Sigmoid colon (tissue), 7 donors: ENCODE measurements around the gene CPVL. TPM values are rescaled to one million over a fixed set of nuclear protein-coding genes. Genes with fewer than 3 reads are reported as not detected.

Experiments used
- DNase-seq: peaks from one replicate; pipeline ENCODE4 v3.0.0-alpha.2; 2019
- H3K27ac ChIP-seq, 4 donors: fragments of 200-600 bp; sonication (generic); one replicate each; pipeline ENCODE4 v1.5.1; 2016 to 2019; ENCODE audit warnings: mild to moderate bottlenecking in 1 of 4
- H3K27me3 ChIP-seq, 3 donors: fragments of 200-600 bp; sonication (generic); one replicate each; pipeline ENCODE4 v1.5.1; 2019; ENCODE audit warnings: mild to moderate bottlenecking in 1 of 3
- H3K36me3 ChIP-seq, 4 donors: fragments of 200-600 bp; sonication (generic); one replicate each; pipeline ENCODE4 v1.5.1; 2016 to 2019
- H3K4me1 ChIP-seq, 4 donors: fragments of 200-600 bp; sonication (generic); one replicate each; pipeline ENCODE4 v1.5.1; 2017 to 2019
- H3K4me3 ChIP-seq, 4 donors: fragments of 200-600 bp; sonication (generic); one replicate each; pipeline ENCODE4 v1.5.1; 2017 to 2019; ENCODE audit warnings: mild to moderate bottlenecking in 2 of 4, moderate library complexity in 1 of 4
- H3K9me3 ChIP-seq, 4 donors: fragments of 200-600 bp in 3 of 4; sonication (generic) in 3 of 4; one replicate each; pipeline versions ENCODE4 v1.5.1 to v1.6.1; 2013 to 2019
- EP300 ChIP-seq, 4 donors: sonication (generic); formaldehyde crosslinking; IDR thresholded peaks; one replicate each; pipeline ENCODE4 v1.6.1; 2017; ENCODE audit warnings: antibody characterized with exemption in 4 of 4
- POLR2A ChIP-seq, 2 donors: fragments of 450-650 bp; IDR thresholded peaks; one replicate each; pipeline ENCODE4 v1.6.1; 2016; ENCODE audit warnings: antibody characterized with exemption in 2 of 2, mild to moderate bottlenecking in 2 of 2, moderate library complexity in 2 of 2
- POLR2AphosphoS5 ChIP-seq, 4 donors: sonication (generic); formaldehyde crosslinking; IDR thresholded peaks; one replicate each; pipeline ENCODE4 v1.6.1; 2017; ENCODE audit warnings: antibody characterized with exemption in 4 of 4
- WGBS, 2 donors: extraction: QIAGEN DNeasy Blood & Tissue Kit; methylation state at CpG; one replicate each; pipeline ENCODE4 v1.1.7; 2013; 5-methylcytosine and 5-hydroxymethylcytosine counted together
- intact Hi-C: fragments of 100-400 bp; cut with DNase I; formaldehyde crosslinking; loops from one replicate; pipeline ENCODE4 v1.15.1; 2023
- polyA plus RNA-seq, 3 donors: library from polyadenylated mRNA; stranded (reverse); fragments of 200-250 nt; gene quantifications; one replicate each; pipeline ENCODE4 v1.2.3, GENCODE V29; 2013
- total RNA-seq, 4 donors: library from RNA; depleted of rRNA; stranded (reverse); fragments of >200 nt; gene quantifications; one replicate each; pipeline ENCODE4 v1.1.0, GENCODE V29; 2016
- TF ChIP-seq, protein P1 (sequence below), 4 experiments: fragments of 450-650 bp in 3 of 4; fragments of 200-600 bp in 1 of 4; IDR thresholded peaks; one replicate each; pipeline ENCODE4 v1.5.1; 2016 to 2019; ENCODE audit warnings: antibody characterized with exemption in 4 of 4, mild to moderate bottlenecking in 3 of 4, moderate library complexity in 2 of 4
- donor health status: healthy with polysubstance abuse.
- donor health status: Bipolar disorder and iron deficiency.
- donor health status: healthy.

Gene CPVL
- total RNA-seq (10 to 100 TPM in 3 of 4 donors, 1 to 10 TPM in 1; 6.6 to 23.7 (median 21.2) TPM), polyA plus RNA-seq (10 to 100 TPM in 2 of 3 donors, 1 to 10 TPM in 1; 5.4 to 38.8 (median 15.5) TPM)

DNA sequence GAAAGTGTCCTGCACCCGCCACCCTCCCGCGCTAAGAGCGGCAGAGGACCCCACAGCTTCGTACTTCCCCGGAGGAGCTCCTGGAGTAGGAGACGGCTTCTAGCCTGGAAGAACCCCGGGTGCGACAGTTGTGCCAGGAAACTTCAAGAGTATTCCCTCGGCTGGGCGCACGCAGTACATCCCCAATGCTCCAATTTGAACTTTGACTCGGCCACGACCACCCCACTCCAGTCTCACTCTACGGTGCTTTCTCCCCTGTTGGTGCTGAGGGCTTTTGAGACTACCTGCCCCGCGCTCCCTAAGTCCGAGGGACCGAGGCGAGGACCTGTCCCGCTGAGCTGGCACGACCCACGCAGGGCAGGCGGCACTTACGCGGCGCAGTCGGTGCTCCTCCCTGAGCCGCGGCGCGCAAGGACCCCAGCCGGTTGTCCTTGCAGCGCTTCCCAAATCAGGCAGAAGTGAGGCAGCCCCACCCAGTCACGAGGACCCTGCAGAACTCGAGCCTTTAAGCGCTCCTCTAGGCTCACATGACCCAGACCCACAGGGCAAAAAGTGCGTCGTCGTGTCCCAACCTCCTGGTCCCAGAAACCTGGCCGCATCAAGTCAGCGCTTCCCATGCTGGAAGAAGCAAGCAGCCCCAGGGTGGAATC is at the start of gene CPVL:
TSS of gene CPVL (minus strand) at position 481 of the 650 bp plus-strand sequence. CDS start 25,476 bp downstream, outside the sequence.
- Histone ChIP-seq H3K27ac (peak within 1 kb of the TSS; percentile 10 to 58 (median 36)), H3K4me1 (peaks cover 0 to 17% (median 14%) of the 10 kb centered on the region in 4 donors), H3K36me3 (no peaks in the 10 kb centered on the region), H3K9me3 (no peaks in the 10 kb centered on the region), H3K27me3 (peaks cover 0 to 36% (median 18%) of the 10 kb centered on the region in 3 donors), H3K4me3 (peak within 1 kb of the TSS; percentile 24 to 51 (median 42))
- WGBS, 2 donors = 3% methylated on average over 42 of the region's 42 CpGs
- peak; percentile 87 for DNase-seq
- TF ChIP-seq POLR2A (IDR thresholded peaks at IDR 0.05) (peak in 1 of 2 donors; percentile 24), POLR2AphosphoS5 (IDR thresholded peaks at IDR 0.05) (peak; percentile 29 to 77 (median 52))
- TF ChIP-seq, protein P1, sequence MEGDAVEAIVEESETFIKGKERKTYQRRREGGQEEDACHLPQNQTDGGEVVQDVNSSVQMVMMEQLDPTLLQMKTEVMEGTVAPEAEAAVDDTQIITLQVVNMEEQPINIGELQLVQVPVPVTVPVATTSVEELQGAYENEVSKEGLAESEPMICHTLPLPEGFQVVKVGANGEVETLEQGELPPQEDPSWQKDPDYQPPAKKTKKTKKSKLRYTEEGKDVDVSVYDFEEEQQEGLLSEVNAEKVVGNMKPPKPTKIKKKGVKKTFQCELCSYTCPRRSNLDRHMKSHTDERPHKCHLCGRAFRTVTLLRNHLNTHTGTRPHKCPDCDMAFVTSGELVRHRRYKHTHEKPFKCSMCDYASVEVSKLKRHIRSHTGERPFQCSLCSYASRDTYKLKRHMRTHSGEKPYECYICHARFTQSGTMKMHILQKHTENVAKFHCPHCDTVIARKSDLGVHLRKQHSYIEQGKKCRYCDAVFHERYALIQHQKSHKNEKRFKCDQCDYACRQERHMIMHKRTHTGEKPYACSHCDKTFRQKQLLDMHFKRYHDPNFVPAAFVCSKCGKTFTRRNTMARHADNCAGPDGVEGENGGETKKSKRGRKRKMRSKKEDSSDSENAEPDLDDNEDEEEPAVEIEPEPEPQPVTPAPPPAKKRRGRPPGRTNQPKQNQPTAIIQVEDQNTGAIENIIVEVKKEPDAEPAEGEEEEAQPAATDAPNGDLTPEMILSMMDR (IDR thresholded peaks at IDR 0.05) = no peak
- intact Hi-C loops = no loop called here

DNA sequence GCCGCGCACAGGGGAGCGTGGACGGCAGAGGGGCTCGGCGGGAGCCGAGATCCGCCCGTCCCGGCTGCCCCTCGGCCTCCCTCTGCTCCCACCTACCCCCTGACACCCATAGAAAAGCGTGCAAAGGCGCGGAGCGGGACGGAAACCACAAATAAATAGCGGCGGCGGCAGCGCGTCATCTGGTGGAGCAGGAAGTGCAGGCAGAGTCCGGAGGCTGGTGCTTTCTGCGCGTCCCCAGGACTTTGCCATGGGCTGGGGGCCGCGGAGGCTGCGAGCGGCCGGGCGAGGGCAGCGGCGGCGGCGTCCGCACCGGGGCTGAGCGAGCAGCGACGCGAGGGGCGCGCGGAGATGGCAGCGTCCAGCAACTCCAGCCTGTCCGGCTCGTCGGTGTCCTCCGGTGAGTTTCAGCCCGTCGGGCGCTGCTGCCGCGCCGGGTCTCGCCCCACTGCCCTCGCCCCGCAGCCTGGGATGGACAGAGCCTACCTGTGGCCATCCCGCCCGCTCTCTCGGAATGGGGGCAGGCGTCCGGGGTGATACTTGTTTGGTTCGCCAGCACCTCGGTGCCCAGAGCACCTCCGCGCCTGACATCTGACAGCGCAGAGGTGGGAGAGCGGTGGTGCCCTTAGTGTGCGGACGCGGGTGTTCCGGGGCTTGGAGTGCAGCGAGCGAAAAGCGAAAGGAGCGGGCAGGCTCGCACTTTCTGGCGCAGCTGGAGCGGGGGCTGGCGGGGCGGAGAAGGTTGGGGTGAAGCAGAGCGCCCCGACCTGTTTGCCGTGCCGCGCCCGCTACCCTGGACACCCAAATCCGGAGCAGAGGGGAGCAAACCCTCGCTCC is 48.5 kb upstream of the CPVL start, which contains the start of gene CHN2:
TSS of gene CHN2 (plus strand) at position 182 of the 834 bp plus-strand sequence.
- H3K27ac ChIP-seq = peak within 1 kb of the TSS in 3 of 4 donors; percentile 37 to 61 (median 57)
- H3K36me3 ChIP-seq = no peaks in the 10 kb centered on the region
- WGBS, 2 donors = 0% methylated on average over 89 of the region's 89 CpGs
- peaks cover 0 to 48% (median 16%) of the 10 kb centered on the region in 3 donors for H3K27me3 ChIP-seq
- no peak for TF ChIP-seq EP300 (IDR thresholded peaks at IDR 0.05)
- TF ChIP-seq, protein P1 (IDR thresholded peaks at IDR 0.05) = no peak
- TF ChIP-seq POLR2A (IDR thresholded peaks at IDR 0.05) = no peak
- peak in 2 of 4 donors; percentile 28 to 51 for TF ChIP-seq POLR2AphosphoS5 (IDR thresholded peaks at IDR 0.05)
- no peaks in the 10 kb centered on the region for H3K9me3 ChIP-seq
- peak; percentile 80 for DNase-seq
- H3K4me1 ChIP-seq = peaks cover 0 to 16% (median 11%) of the 10 kb centered on the region in 4 donors
- intact Hi-C loops = no loop called here
- peak within 1 kb of the TSS; percentile 41 to 68 (median 55) for H3K4me3 ChIP-seq

DNA sequence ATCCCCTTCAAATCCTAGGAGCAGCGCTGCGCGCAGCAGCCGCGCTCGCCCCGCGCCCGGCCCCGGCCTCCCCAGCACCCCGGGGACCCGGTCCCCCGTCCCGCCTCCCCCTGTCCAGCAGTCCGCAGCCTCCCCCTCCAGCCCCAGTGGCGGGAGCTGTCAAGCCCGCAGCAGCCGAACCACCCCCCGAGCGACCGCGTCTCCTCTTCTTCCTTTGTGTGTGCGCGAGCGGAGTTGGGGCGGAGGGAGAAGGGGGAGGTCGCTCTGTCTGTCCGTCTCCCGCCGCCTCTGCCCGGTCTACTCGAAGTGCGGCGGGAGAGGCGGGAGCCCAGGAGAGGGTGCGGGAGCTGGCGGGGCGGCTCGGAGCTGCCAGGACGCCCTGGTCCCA is 47.9 kb upstream of the CPVL start:
- peak overlapping the region in 3 of 4 donors; percentile 37 to 61 (median 57) for H3K27ac ChIP-seq
- H3K36me3 ChIP-seq = no peaks in the 10 kb centered on the region
- H3K27me3 ChIP-seq = peaks cover 0 to 54% (median 16%) of the 10 kb centered on the region in 3 donors
- no peaks in the 10 kb centered on the region for H3K9me3 ChIP-seq
- WGBS, 2 donors = 2 to 6% methylated on average over 40 of the region's 40 CpGs
- H3K4me1 ChIP-seq = peaks cover 0 to 16% (median 11%) of the 10 kb centered on the region in 4 donors
- no peak for TF ChIP-seq EP300 (IDR thresholded peaks at IDR 0.05)
- TF ChIP-seq, protein P1 (IDR thresholded peaks at IDR 0.05) = no peak
- no peak for TF ChIP-seq POLR2AphosphoS5 (IDR thresholded peaks at IDR 0.05)
- peak in 1 of 2 donors; percentile 21 for TF ChIP-seq POLR2A (IDR thresholded peaks at IDR 0.05)
- peak overlapping the region; percentile 41 to 68 (median 55) for H3K4me3 ChIP-seq
- intact Hi-C loops = no loop called here
- DNase-seq = peak; percentile 67

DNA sequence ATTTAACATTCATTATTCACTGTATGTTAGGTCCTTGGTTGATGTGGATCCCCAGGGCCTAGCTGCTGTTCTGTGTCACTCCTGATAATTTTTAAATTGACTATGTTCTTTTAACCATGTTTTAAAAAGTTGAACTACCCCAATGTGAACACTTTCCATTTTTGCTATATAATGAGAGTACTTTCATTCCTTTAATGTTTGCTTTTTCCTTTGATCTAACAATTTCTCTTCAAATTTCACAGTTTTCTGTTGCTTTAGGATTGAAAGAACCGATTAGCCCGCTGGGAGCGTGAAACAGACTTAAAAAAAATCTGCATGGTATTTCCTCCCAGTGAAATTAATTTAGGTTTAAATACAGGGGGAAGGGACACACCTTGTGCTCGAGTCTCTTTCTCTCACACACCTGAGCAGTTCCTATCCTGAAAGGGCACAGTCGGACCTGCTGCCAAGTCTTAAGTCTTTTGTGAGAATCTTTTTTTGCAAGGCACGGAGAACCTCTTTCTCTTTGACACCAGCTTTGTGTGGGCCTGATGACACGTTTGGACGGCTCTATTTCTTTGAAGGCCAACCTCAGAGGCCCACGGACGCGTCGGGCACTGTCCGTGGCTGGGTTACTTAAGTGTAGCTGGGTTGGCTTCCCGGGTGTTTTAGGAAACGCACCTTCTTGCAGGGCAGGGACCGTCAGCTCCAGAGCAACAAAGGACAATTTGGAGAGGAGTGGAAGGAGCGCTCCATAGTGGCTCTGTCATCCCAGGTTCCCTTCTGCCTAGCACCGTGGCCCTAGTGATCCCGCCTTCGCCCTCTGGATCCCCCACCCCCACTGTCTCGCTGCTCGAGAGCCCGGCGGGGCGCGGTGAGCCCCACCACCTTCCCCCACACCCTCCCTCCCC is 47.2 kb upstream of the CPVL start:
- peak overlapping the region in 3 of 4 donors; percentile 55 to 68 (median 55) for H3K4me3 ChIP-seq
- H3K9me3 ChIP-seq = no peaks in the 10 kb centered on the region
- H3K27ac ChIP-seq = peak overlapping the region in 3 of 4 donors; percentile 37 to 61 (median 57)
- no peaks in the 10 kb centered on the region for H3K36me3 ChIP-seq
- DNase-seq = no peak
- WGBS, 2 donors = 19 to 48% methylated on average over 26 of the region's 26 CpGs
- TF ChIP-seq POLR2A (IDR thresholded peaks at IDR 0.05) = no peak
- TF ChIP-seq, protein P1 (IDR thresholded peaks at IDR 0.05) = no peak
- no peak for TF ChIP-seq EP300 (IDR thresholded peaks at IDR 0.05)
- no peak for TF ChIP-seq POLR2AphosphoS5 (IDR thresholded peaks at IDR 0.05)
- H3K4me1 ChIP-seq = peaks cover 0 to 16% (median 11%) of the 10 kb centered on the region in 4 donors
- intact Hi-C loops = no loop called here
- H3K27me3 ChIP-seq = peaks cover 0 to 55% (median 16%) of the 10 kb centered on the region in 3 donors
